Activated CD4-positive, alpha-beta T cell treated with anti-CD3 and anti-CD28 coated beads for 36 hours (primary cell): ENCODE data around the gene KCNN1. TPM values are rescaled to one million over a fixed set of nuclear protein-coding genes. Genes with fewer than 3 reads are reported as not detected.
"Not testable (repeated sequence)": the region's sequence is repeated elsewhere in the genome, so short reads cannot be mapped to it uniquely, and the experiment has no call there.

Source experiments
- ATAC-seq: fragments of 200-7000 bp; cut with Tn5 transposase; one replicate; pipeline ENCODE4 v1.10.0; 2021; ENCODE audit warnings: mild to moderate bottlenecking, moderate library complexity
- CTCF ChIA-PET: fragments of 350-600 bp; sonication (Branson Sonifier 250); formaldehyde crosslinking; loops from one replicate; lab custom pipeline; 2021; ENCODE audit warnings: antibody characterized with exemption; lab: Charles Lee
- POLR2A ChIA-PET: fragments of 350-600 bp; sonication (Branson Sonifier 250); formaldehyde crosslinking; loops from one replicate; lab custom pipeline; 2021; ENCODE audit warnings: antibody characterized with exemption, inconsistent platforms; lab: Charles Lee
- DNase-seq: peaks from one replicate; pipeline ENCODE4 v3.0.0-alpha.2; 2020
- H3K27ac Mint-ChIP-seq: one replicate; pipeline ENCODE4 v1.8.0; 2021; ENCODE audit warnings: mixed read lengths
- H3K27me3 Mint-ChIP-seq: one replicate; pipeline ENCODE4 v1.8.0; 2021; ENCODE audit warnings: mixed read lengths
- H3K36me3 Mint-ChIP-seq: one replicate; pipeline ENCODE4 v1.8.0; 2021; ENCODE audit warnings: low read depth, mixed read lengths
- H3K4me1 Mint-ChIP-seq: one replicate; pipeline ENCODE4 v1.8.0; 2021; ENCODE audit warnings: mixed read lengths
- H3K4me3 Mint-ChIP-seq: one replicate; pipeline ENCODE4 v1.8.0; 2021; ENCODE audit warnings: mild to moderate bottlenecking, moderate library complexity, mixed read lengths
- H3K9me3 Mint-ChIP-seq: one replicate; pipeline ENCODE4 v1.8.0; 2021; ENCODE audit warnings: low read depth, mixed read lengths
- intact Hi-C, 2 experiments: fragments of 100-400 bp; cut with DNase I in 1 of 2; cut with micrococcal nuclease in 1 of 2; formaldehyde crosslinking; loops; one replicate each; pipeline versions ENCODE4 v1.14.2 to v1.15.1; 2022 to 2024; cut with DNase I, micrococcal nuclease
- total RNA-seq, 2 experiments: library from RNA; stranded (reverse); gene quantifications; one replicate each; pipeline ENCODE4 v1.2.3, GENCODE V29; 2021

The KCNN1 gene
- under 1 TPM in 1 of 2 experiments, not detected in 1; 0.05 TPM for total RNA-seq

DNA sequence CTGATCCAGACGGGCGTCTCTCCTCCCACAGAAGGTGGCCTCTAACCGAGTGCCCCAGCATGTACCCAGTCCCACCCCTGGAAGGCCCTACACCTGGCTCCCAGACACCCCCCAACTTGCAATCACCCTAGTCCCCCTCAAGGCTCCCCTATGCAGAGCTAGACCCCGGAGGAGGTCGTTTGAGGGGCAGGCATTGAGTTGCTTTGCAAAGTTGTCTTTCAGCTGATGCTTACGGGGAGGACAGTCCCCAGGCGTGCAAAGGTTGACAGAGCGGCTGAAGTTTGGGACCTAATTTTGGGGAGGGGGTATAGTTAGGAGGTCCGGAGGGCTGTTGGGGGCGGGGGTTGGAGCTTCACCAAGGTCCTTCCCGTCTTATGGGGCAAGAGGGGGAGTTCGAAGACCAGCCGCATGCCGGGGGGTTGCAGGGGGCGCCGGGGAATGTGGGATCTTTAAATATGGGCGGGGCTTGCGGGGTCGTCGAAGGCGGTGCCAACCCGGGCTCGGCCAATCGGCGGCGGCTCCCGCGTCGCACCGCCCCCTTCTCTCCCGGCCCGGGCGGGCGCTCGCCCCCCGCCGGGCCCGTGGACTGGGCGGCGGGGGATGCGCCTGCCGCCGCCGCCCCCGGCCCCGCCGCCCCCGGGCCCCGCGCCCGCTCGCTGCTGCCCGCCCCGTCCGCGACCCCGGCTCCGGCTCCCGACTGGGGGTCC, at the start of gene KCNN1:
KCNN1 (plus strand) TSS at position 558 of the 707 bp plus-strand sequence. CDS start 6,782 bp downstream, outside the sequence.
- DNase-seq (no peak), ATAC-seq (no peak)
- peaks cover 3% of the 10 kb centered on the region for H3K4me1 Mint-ChIP-seq
- intact Hi-C loops: no loop called here
- H3K27me3 Mint-ChIP-seq: peaks cover 28% of the 10 kb centered on the region
- H3K9me3 Mint-ChIP-seq: no peaks in the 10 kb centered on the region
- CTCF ChIA-PET: interaction anchor here (1.3 kb wide), 1 partner anchor 29 kb away, joined by 4 read pairs; no protein-coding TSS in a partner anchor
- H3K4me3 Mint-ChIP-seq: no peak within 1 kb of the TSS
- H3K27ac Mint-ChIP-seq: no peak within 1 kb of the TSS
- no peaks in the 10 kb centered on the region for H3K36me3 Mint-ChIP-seq
- POLR2A ChIA-PET: no interaction called here

DNA sequence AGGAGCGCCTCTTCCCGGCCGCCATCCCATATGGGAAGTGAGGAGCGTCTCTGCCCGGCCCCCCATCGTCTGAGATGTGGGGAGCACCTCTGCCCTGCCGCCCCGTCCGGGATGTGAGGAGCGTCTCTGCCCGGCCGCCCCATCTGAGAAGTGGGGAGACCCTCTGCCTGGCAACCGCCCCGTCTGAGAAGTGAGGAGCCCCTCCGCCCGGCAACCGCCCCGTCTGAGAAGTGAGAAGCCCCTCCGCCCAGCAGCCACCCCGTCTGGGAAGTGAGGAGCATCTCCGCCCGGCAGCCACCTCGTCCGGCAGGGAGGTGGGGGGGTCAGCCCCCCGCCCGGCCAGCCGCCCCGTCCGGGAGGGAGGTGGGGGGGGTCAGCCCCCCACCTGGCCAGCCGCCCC, 48.8 kb upstream of the KCNN1 start:
- POLR2A ChIA-PET, H3K4me3 Mint-ChIP-seq, CTCF ChIA-PET, H3K9me3 Mint-ChIP-seq, H3K4me1 Mint-ChIP-seq, H3K27ac Mint-ChIP-seq, H3K36me3 Mint-ChIP-seq, H3K27me3 Mint-ChIP-seq, ATAC-seq, DNase-seq: not testable (repeated sequence)
- intact Hi-C loops: loop anchor here in 1 of 2 experiments (10.0 kb wide), 1 partner anchor 233 kb away; the partner anchor contains the start of gene UNC13A

DNA sequence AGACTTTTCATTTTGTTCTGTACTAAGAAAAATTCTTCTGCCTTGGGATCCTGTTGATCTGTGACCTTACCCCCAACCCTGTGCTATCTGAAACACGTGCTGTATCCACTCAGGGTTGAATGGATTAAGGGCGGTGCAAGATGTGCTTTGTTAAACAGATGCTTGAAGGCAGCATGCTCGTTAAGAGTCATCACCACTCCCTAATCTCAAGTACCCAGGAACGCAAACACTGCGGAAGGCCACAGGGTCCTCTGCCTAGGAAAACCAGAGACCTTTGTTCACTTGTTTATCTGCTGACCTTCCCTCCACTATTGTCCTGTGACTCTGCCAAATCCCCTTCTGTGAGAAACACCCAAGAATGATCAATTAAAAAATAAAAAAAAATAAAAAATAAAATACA, 47.8 kb upstream of the KCNN1 start:
- ATAC-seq, H3K9me3 Mint-ChIP-seq, CTCF ChIA-PET: not testable (repeated sequence)

DNA sequence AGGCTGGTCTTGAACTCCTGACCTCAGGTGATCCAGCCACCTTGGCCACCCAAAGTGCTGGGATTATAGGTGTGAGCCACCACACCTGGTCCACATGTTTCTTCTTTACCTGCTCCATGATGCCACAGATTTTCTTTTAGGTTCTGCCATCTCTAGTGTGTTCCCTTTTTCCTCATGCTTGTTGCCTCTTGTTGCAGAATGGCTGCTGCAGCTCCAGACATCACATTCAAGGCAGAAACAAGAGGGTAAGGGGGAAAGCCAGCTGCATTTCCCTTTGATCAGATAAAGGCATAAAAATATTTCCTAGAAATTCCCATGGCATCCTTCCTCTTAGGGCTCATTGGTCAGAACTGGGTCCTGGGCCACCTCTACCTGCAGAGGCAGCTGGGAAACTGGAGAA, 46.4 kb upstream of the KCNN1 start:
- POLR2A ChIA-PET: no interaction called here
- intact Hi-C loops: no loop called here
- no peaks in the 10 kb centered on the region for H3K4me1 Mint-ChIP-seq

More for the DNA sequence above, 47.8 kb upstream of the KCNN1 start:
- POLR2A ChIA-PET, H3K36me3 Mint-ChIP-seq, H3K27ac Mint-ChIP-seq, H3K4me1 Mint-ChIP-seq, H3K27me3 Mint-ChIP-seq, H3K4me3 Mint-ChIP-seq, DNase-seq: not testable (repeated sequence)
- intact Hi-C loops: loop anchor here in 1 of 2 experiments (10.0 kb wide), 1 partner anchor 234 kb away; the partner anchor contains the start of gene UNC13A

DNA sequence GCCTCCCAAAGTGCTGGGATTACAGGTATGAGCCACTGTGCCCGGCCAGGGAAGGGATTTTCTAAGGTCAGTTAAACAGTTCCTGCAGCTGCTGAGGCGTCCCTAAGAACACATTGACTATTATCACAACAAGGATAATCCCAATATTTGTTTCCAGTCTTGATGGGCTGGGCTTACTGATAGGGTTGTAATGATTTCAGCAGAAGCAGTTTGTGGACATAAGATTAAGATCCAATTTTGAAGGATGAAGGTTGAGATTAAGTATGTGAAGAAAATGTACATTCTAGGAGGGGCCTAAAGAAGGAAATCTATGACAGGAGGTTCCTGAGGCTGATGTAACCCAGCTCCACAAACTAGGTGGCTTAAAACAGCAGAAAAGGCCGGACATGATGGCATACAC, 44.8 kb upstream of the KCNN1 start:
- no peak overlapping the region for H3K4me3 Mint-ChIP-seq
- no peak overlapping the region for H3K27ac Mint-ChIP-seq
- intact Hi-C loops: no loop called here
- ATAC-seq (no peak), DNase-seq (no peak)
- no peaks in the 10 kb centered on the region for H3K9me3 Mint-ChIP-seq
- ChIA-PET POLR2A (no interaction called here), CTCF (interaction anchor here (0.6 to 0.9 kb wide), 2 partner anchors 11 to 352 kb away, joined by 4 read pairs; partner anchors contain the start of gene CCDC124)
- H3K27me3 Mint-ChIP-seq: peaks cover 4% of the 10 kb centered on the region
- no peaks in the 10 kb centered on the region for H3K36me3 Mint-ChIP-seq
- no peaks in the 10 kb centered on the region for H3K4me1 Mint-ChIP-seq

More for the DNA sequence above, 46.4 kb upstream of the KCNN1 start:
- CTCF ChIA-PET: interaction anchor here (0.7 to 0.8 kb wide), 2 partner anchors 13 to 177 kb away, joined by 3 read pairs; partner anchors contain the start of genes CCDC124 and MAST3
- peaks cover 2% of the 10 kb centered on the region for H3K27me3 Mint-ChIP-seq
- no peak for DNase-seq
- H3K9me3 Mint-ChIP-seq: no peaks in the 10 kb centered on the region
- H3K27ac Mint-ChIP-seq: no peak overlapping the region
- H3K36me3 Mint-ChIP-seq: no peaks in the 10 kb centered on the region
- H3K4me3 Mint-ChIP-seq: no peak overlapping the region
- ATAC-seq: no peak

DNA sequence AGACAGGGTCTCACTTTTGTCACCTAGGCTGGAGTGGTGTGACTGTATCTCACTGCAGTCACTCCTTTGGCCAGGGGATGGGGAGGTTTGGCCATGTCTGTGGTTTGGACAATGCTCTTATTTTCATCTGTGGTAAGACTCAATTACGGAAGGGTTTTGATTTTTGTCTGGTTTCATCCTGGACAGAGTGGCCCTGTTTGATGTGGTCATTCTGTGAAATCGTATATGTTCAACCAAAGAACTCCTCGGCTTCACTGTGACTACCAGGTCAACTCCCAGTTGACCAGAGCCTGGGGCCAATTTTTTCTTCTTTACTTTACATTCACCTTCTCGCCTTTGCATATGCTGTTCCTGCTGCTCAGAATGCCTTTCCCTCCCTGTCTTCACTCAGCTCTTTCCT, 40.9 kb upstream of the KCNN1 start:
- Mint-ChIP-seq H3K4me1 (peaks cover 4% of the 10 kb centered on the region), H3K9me3 (no peaks in the 10 kb centered on the region)
- CTCF ChIA-PET: interaction anchor here (0.6 kb wide), 1 partner anchor 97 kb away, joined by 3 read pairs; no protein-coding TSS in a partner anchor

DNA sequence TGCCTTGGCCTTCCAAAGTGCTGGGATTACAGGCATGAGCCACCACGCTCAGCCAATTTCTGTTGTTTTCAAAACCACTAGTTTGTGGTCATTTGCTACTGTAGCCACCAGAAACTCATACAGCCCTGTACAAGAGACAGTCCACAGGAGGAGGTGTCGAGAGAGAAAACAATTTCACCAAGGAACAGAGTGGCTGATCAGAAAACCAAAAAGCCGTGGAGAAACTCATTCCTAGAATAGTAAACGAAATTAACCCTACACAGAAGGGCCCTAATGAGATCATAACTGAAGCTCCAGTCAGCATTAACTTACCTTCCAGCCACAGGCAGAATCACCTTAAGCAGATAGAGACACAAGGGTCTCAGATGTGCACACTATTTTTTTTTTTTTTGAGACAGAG, 37.9 kb upstream of the KCNN1 start:
- POLR2A ChIA-PET: no interaction called here
- no peak for DNase-seq
- CTCF ChIA-PET: interaction anchor here (0.7 to 1.2 kb wide), 3 partner anchors 9 to 75 kb away, joined by 3 to 10 read pairs (median 5); no protein-coding TSS in a partner anchor
- Mint-ChIP-seq H3K9me3 (no peaks in the 10 kb centered on the region), H3K4me3 (no peak overlapping the region), H3K36me3 (no peaks in the 10 kb centered on the region), H3K27ac (no peak overlapping the region), H3K4me1 (peaks cover 16% of the 10 kb centered on the region), H3K27me3 (peaks cover 2% of the 10 kb centered on the region)
- no peak for ATAC-seq
- intact Hi-C loops: no loop called here

More for the DNA sequence above, 40.9 kb upstream of the KCNN1 start:
- no peak for ATAC-seq
- POLR2A ChIA-PET: no interaction called here
- peaks cover 2% of the 10 kb centered on the region for H3K27me3 Mint-ChIP-seq
- intact Hi-C loops: no loop called here
- DNase-seq: no peak
- H3K4me3 Mint-ChIP-seq: no peak overlapping the region
- no peak overlapping the region for H3K27ac Mint-ChIP-seq
- H3K36me3 Mint-ChIP-seq: no peaks in the 10 kb centered on the region

DNA sequence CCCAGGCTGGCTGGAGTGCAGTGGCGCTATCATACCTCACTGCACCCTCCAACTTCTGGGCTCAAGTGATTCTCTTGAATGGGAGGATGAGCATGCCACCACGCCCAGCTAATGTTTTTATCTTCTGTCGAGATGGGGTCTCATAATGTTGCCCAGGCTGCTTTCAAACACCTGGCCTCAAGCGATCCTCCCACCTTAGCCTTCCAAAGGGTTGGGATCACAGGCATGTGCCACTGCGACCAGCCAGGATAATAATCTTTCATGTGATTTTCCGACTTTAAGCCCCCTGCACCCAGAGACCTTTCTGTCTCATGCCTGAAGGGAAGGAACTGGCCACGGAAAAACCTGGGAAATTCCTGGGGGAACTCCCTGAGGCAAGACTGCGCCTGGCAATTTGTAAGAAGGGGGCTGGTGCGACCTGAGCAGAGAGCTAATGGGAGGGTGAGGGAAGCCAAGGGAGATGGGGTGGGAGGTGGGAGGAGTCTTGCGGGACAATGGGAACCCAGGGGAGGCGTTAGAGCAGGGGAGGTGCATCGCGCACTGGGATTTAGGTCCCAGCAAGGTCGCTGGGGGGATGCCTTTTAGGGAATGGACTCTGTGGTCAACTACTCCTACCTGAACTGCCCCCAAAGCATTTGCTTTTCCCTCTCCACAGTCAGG, 35.2 kb upstream of the KCNN1 start:
- no peak overlapping the region for H3K27ac Mint-ChIP-seq
- ATAC-seq (no peak), DNase-seq (peak; percentile 38)
- H3K4me3 Mint-ChIP-seq: peak overlapping the region; percentile 51
- H3K36me3 Mint-ChIP-seq: peaks cover 9% of the 10 kb centered on the region
- POLR2A ChIA-PET: interaction anchor here (1.0 to 1.5 kb wide), 6 partner anchors 60 to 206 kb away, joined by 3 to 38 read pairs (median 8); partner anchors contain the start of genes RPL18A and SLC5A5
- H3K27me3 Mint-ChIP-seq: peaks cover 2% of the 10 kb centered on the region
- intact Hi-C loops: loop anchor here (1.0 to 5.0 kb wide), 7 partner anchors 57 to 221 kb away; partner anchors contain the start of genes RPL18A (in 2 of the 2), B3GNT3 (in 1 of the 2), MAP1S (in 1 of the 2) and SLC5A5 (in 1 of the 2)
- H3K4me1 Mint-ChIP-seq: peaks cover 18% of the 10 kb centered on the region
- H3K9me3 Mint-ChIP-seq: no peaks in the 10 kb centered on the region
- CTCF ChIA-PET: interaction anchor here (0.6 to 5.1 kb wide), 18 partner anchors 11 to 326 kb away, joined by 3 to 102 read pairs (median 6); partner anchors contain the start of genes JAK3, MPV17L2, RPL18A and SLC5A5

DNA sequence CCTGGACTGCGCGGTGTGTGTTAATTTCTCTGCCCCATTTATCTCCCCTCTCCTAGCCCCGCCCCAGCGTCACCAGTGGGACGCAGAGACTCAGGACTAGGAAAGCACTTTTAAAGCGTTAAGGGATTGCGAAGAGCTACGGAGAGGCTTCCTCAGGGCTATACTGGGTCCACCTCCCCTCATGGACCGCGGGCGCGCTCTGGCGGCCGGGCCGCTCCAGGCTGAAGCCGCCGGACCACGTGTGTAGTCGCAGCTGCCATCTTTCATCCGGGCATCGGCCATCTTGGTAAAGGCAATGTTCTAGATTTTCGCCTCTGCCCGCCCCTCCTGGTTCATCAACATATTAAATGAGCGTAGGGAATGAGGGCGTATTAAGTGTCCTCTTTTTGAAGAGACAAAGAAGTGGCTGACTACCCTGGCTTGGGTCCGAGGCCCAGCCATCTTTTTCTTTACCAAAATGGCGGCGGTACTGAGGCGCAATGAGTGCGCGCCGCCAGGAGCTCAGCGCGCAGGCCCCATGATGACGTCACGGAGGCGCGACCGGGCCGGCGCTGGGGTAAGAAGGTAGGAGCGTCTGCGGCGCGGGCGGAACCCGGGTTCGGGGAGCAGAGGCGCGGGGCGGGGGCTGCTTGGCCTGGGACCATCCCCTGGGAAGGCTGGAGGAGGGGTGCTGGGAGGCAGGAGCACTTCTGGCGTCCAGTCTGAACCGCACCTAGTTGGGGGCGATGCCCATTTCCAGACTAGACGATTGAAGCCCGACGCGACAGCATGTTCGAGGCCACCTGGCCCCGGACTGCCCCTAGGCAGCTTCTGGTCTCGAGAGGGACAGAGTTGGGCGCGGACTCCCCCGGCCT, 34.2 kb upstream of the KCNN1 start, which contains the start of gene CCDC124:
CCDC124 (plus strand) TSS at position 531 of the 854 bp plus-strand sequence. CDS start 3,406 bp downstream, outside the sequence.
- Mint-ChIP-seq H3K27me3 (no peaks in the 10 kb centered on the region), H3K4me3 (peak within 1 kb of the TSS; percentile 88), H3K9me3 (no peaks in the 10 kb centered on the region), H3K4me1 (peaks cover 18% of the 10 kb centered on the region), H3K36me3 (peaks cover 11% of the 10 kb centered on the region), H3K27ac (peak within 1 kb of the TSS; percentile 92)
- CTCF ChIA-PET: interaction anchor here (0.5 to 5.1 kb wide), 30 partner anchors 10 to 317 kb away, joined by 3 to 102 read pairs (median 5); partner anchors contain the start of genes ARRDC2, JAK3, MPV17L2 and RPL18A
- intact Hi-C loops: loop anchor here (1.0 to 5.0 kb wide), 8 partner anchors 15 to 220 kb away; partner anchors contain the start of genes RPL18A (in 2 of the 2), B3GNT3 (in 1 of the 2), MAP1S (in 1 of the 2) and SLC5A5 (in 1 of the 2)
- peak; percentile 98 for ATAC-seq
- POLR2A ChIA-PET: interaction anchor here (0.7 to 1.5 kb wide), 8 partner anchors 61 to 349 kb away, joined by 3 to 38 read pairs (median 6); partner anchors contain the start of genes JUND, RPL18A and SLC5A5
- peak; percentile 96 for DNase-seq
